Breast epithelium (tissue), 3 donors: Measurements from ENCODE around the gene SH2B3.

Experiments used
- CTCF ChIP-seq, 3 donors: fragments of 450-650 bp; IDR thresholded peaks; one replicate each; pipeline ENCODE4 v1.5.1; 2016 to 2017; ENCODE audit warnings: antibody characterized with exemption in 3 of 3, mild to moderate bottlenecking in 3 of 3, moderate library complexity in 3 of 3
- POLR2A ChIP-seq: fragments of 450-650 bp; IDR thresholded peaks from one replicate; pipeline ENCODE4 v1.6.1; 2016; ENCODE audit warnings: antibody characterized with exemption, mild to moderate bottlenecking, moderate library complexity
- POLR2AphosphoS5 ChIP-seq, 3 donors: sonication (generic); formaldehyde crosslinking; IDR thresholded peaks; one replicate each; pipeline ENCODE4 v1.6.1; 2017; ENCODE audit warnings: antibody characterized with exemption in 3 of 3

- TF ChIP-seq CTCF (IDR thresholded peaks at IDR 0.05) (no peak), POLR2A (no peak), POLR2AphosphoS5 (IDR thresholded peaks at IDR 0.05) (no peak)
These were observed 49.2 kb downstream of the SH2B3 start for GRCh38 chr12:111454716-111455447.
